ENCODE measurements around the gene TENM3.

The TENM3 gene

DNA sequence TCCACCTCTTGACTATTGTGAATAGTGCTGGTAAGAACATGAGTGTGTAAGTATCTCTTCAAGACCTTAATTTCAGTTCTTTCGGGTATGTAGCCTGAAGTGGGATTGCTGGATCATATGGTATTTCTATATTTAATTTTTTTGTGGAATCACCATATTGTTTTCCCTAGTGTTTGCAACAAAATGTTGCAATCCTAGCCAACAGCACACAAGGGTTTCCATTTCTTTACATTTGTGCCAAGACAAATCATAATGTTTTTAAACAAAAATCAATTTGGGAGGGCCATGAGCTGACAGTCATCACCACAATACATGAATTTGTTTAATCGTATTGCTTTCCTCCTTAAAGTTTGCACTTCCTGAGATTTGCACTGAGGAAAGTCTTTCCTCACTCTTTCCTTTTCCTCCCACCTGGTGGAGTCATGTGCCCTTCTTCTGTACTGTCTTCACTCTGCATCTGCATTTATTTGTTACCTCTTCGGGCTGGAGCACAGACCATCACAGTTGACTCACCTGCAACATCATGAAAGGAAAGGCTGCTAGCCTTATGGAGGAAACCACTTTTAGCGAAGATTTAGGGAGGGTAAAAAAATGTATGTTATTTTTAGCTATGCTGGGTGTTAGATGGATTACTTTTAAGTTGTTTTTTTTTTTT lies 404.6 kb downstream of the TENM3 start:
- DNase-seq, result no peak

DNA sequence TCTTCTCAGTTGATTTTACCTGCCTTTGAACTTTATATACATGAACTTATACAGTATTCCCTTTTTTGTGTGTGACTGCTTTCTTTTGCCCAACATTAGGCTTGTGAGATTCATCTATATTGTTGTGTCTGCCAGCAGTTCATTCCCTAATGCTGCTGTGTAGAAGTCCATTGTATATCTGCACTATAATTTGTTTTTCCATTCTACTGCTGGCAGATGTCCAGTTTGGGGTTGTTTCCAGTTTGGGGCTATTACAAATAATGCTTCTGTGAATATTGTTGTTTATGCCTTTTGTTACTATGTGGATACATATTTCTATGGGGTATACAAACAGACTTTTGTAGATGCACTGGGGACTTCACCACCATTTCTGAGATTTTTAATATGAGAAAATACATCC lies 405.6 kb downstream of the TENM3 start:
- no peak for DNase-seq

DNA sequence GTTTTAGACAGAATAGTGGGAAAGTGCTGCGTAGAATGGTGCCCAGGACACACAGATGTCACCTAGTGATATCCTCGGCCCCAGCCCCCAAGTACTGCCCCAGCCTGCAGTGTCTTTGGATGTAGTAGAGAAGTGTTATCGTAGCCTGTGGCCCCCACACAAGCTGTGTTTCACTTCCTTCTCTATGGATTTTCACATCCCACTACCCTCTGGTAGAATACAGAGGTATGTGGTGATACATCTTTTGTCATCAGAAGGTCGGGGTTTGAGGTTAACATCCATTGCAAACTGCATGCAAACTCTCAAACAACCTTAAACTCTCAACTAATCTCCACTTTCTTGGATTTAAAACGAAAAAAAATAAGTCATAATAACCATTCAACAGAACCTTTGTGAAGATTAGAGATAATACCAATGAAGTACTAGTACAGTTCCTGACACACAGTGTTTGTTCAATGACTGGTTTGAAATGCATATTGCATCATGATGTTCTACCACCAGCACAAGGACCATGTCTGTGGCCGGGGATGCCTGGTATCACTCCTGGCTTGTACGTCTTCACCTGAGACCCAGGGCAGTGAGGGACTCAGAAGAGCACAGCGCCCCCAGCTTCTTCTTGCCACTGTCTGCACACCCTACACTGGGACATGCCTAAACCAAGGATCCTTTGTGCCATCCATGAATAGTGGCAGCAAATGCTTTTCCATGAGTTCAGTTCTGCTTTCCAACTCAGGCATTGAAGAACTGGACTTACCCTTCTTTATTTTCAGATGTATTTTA lies 406.7 kb downstream of the TENM3 start:
- DNase-seq, result no peak

DNA sequence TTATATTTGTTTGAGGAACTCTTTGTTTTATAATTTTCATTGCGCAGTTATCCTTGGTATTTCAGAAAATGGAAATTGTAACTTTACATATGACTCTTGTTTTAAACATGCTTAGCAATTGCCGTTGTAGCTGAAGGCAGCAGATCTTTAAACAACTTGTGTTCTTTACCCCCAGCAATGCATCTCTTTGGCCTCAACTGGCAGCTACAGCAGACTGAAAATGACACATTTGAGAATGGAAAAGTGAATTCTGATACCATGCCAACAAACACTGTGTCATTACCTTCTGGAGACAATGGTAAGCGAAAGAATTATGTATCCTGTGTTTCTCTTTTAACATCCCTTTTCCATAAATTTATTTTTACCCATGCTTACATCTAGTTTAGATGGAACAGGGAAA lies 410.4 kb downstream of the TENM3 start:
- no peak for DNase-seq

DNA sequence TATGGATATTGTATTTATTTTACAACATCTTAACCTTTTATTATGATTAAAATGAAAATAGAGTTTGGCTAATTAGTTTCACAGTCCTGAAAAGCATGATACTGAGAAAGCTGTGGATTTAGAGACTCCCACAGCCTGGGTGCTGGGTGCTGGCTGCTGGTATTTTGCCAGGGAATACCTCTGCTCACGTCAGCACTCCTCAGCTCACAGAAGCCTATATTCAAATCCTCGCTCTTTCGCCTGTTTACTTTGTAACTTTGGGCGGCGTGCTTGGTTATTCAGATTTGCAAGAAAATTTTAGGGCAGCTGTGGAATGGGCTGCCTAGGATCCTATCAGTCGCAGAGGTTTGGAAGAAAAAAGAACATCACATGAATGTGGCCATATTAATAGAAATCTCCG lies 412.1 kb downstream of the TENM3 start:
- no peak for DNase-seq

DNA sequence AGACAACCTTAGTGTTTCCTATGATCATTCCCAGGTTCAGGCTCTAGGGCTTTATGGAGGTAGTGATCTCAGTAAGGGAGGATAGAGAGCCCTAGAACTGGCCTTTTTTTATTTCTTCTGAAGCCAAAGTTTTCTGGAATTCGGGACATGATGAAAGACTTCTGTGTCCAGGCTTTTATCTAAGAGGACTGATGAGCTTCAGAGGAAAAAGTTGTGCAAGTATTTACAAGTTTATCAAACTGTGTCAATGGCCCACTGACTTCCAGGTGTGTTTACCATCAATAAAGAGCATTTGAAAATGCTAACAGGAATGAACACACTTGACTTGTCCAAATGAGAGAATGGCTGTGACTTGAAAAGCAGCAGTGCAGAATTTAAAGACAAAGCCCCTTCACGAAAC lies 419.3 kb downstream of the TENM3 start:
- DNase-seq, result no peak

DNA sequence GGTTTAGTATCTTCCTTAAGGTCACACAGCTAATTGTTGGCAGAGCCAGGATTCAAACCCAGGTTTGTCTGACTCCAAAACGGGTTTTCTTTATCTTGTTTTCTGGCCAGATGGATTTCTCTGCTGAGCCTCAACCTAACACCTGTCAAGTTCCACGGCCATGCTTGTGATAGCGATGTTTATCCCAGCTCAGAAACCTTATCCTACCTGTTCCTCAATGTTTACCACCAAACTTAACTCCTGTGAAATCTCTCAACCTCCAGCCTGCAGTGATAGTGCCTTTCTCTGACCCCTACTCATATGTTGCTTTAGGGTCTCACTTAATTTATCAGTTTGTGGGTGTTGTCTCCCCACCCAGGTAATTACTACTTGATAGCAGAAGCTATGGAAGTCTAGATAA lies 428.0 kb downstream of the TENM3 start:
- no peak for DNase-seq

DNA sequence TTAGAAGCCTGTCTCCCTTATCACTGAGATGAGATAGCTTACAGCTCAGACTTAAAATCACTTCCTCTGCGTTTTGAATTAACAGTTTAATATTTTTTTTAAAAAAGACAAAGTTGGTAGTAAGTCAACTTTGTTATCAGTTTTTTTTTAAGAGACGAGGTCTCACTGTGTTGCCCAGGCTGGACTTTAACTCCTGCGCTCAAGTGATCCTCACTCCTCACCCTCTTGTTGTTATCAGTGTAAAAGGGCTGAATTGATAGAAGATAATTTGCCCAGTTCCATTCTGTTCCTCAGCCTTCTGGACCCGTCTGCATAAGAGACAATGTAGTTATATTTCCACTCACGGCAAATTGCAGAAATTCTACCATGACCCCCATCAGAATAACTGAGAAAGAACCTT lies 428.5 kb downstream of the TENM3 start:
- DNase-seq, result no peak

DNA sequence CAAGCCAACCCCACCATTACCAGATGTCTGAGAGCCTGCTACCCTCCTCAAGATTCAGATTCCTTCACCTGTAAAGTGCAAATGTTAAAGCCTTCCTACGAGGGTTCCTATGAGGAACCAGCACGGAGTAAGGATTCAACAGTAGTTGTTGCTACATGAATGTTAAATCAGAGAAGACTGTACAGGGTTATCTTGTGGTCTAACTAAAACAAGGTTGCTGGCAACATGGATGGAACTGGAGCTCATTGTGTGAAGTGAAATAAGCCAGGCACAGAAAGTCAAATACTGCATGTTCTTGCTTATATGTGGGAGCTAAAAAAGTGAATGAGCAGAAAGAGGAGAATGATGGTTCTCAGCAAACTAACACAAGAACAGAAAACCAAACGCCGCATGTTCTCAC lies 435.4 kb downstream of the TENM3 start:
- no peak for DNase-seq

DNA sequence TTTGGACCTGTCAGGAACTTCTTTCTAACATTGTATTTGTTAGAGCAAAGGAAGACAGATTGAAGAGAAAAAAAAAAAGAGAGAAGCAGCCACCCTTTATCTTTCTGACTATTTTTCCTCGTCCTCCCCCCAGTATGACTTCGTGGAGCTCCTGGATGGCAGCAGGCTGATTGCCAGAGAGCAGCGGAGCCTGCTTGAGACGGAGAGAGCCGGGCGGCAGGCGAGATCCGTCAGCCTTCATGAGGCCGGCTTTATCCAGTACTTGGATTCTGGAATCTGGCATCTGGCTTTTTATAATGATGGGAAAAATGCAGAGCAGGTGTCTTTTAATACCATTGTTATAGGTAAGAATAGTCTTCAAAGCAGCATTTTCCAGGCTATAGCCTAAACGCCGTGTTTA lies 436.3 kb downstream of the TENM3 start:
- DNase-seq, result no peak

DNA sequence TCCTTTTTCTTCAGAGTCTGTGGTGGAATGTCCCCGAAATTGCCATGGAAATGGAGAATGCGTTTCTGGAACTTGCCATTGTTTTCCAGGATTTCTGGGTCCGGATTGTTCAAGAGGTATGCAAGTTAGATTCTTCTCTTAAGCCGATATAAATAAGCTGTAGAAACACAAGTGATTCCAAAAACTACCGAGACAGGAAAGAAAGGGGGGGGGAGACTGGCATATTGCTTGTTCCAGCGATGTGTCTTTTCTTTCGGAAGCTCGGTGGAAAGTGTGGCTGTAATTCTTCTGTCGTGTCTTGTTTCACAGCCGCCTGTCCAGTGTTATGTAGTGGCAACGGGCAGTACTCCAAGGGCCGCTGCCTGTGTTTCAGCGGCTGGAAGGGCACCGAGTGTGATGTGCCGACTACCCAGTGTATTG lies 437.0 kb downstream of the TENM3 start:
- DNase-seq, result no peak

DNA sequence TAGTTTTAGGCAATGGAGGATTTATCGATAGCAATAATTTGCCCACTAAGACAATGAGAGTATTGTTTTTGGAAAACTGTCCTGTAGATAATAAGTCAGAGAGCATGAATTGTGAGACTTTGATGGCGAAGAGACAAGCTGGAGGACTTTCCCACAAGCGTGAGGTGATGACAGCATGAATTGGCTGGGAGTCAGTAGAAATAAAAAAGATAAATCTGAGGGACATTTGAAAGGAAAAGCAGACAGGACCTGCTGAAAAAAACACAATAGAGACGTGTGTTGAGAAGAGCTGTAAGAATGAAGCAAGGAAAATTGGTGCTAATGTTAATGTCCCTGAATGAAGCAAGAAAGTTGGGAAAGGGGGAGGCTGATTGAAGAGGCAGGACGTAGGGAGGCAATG lies 440.5 kb downstream of the TENM3 start:
- no peak for DNase-seq

DNA sequence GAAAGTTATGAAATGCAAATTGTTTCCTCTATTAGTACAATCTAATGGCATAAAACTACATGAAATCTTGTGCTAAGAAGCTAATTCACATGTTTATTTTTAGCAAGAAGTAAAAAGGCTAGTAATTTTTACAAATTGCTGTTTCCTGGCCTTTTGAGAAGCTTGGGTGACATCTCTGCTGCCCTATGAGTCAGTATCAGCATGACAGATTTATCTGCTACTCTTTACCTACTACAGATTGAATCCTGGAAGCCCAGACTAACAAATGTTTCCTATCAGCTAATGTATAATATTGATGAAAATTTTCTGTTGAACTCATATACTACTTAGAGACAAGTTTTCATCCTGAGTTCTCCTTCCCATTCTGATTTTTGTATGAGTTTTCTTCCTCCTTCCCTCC lies 441.6 kb downstream of the TENM3 start:
- DNase-seq, result no peak

DNA sequence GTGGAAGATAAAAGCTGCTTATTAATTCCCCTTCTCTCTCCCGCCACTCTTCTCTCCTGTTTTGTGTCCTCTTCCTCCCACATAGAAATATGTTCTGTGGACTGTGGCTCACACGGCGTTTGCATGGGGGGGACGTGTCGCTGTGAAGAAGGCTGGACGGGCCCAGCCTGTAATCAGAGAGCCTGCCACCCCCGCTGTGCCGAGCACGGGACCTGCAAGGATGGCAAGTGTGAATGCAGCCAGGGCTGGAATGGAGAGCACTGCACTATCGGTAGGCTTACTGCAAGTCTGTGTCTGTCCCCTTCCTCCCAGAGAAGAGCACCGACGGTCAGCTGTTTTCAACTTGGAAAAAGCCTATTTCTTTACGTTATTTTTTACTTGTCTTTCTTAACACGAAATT lies 444.9 kb downstream of the TENM3 start:
- no peak for DNase-seq

DNA sequence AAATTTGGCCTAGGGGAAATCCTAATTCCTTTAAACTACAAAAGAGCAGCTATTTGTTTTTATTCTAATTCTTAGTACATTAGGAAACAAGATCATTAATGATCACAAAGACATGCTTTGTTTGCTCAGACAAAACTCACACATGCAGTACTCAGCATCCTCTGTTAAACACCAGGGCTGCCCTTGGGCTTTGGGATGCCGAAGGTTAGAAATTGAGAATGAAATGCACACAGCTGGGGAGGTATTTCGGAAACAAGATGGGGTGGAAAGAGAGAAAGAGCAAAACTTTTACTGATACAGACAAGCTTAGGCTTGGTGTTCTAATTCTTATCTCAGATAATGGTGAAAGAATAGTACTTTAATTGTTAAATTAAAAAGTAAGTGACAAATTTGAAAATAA lies 451.3 kb downstream of the TENM3 start:
- DNase-seq, result no peak

DNA sequence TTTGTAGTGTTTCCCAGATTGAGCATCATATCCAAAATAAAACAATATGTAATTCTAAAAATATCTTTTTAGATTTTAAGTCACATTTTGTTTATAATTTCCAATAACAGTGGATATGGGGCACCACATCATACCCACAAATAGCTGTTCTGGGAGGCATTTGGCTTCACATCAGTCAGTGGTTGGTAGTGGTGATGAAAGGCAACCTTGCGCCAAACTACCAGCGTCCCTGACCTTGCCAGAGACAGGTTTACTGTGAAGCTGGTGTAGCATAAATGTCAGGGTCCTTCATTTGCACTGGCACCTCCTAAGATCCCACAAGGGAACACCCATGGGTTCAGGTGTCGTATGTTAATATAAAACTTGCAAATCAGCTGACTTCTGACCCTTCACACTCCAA lies 451.8 kb downstream of the TENM3 start:
- DNase-seq, result no peak

DNA sequence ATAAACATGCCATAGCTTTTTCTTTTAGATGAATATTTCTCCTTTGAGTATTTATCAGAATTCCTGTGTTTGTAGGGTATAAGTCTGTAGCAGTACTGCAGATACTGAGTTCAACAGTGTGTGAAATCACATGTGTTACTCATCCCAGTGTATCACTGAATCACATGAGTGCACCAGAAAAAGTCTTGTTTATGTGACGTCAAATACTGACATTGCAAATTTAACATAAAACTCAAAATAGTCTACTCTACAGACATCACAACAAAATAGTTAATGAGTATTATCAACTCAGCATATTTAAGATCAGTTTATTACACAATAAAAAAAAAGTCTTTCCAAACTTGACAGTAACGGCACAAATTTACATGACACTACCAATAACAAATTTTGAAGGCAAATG lies 452.6 kb downstream of the TENM3 start:
- DNase-seq, result no peak

DNA sequence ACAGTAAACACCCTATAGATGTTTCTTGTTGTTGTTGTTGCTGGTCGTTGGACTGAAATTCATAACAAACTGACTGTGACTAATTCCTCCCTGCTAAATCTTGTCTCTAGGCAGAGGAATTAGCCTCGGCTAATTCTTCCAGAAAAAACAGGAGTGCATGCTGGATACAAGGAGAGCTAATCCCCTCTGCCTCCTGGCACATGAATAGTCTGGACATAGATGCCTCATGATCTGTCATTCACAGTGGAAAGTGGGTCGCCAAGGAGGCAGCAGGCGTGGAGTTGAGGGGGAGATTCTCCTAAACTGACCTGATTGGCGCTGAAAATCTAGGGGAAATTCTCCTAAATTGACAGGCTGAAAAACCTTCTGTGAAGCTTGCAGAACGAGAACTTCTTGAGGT lies 453.9 kb downstream of the TENM3 start:
- no peak for DNase-seq

DNA sequence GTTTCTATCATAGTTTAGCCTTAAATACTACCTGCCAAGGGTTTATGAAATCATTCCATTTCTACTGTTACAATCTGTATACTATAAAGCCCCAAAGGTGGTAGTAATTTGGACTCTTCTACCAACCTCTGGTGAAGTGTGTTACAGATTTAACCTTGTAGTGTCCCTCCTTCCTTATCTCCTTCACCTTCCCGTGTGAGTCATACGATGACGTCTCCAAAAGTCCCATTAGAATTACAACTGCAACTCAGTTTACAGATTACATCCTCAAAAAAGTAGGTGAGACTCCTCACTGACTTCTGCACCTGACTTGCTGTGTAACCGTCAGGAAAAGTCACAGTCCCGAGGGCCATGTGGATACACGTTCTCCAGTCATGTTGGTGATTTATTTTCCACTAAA lies 455.0 kb downstream of the TENM3 start:
- DNase-seq, result no peak

DNA sequence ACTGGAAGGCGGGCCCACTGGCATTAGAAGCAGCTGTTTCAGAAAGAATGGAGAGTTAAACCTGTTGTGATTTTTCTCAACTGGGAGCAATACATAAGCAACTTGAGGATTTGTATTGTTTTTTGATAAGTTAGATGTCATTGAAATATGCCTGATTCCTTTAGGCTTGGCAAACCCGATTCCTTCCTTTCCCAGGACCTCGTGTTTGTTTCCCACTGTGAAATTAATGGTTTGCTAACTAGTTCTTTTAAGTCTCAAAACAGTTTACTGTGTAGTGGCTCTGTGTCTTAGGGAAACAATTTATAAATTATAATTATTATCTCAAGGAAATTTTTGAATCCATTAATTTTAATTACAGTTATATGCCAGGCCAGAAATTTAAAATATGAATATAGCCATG lies 456.0 kb downstream of the TENM3 start:
- no peak for DNase-seq

DNA sequence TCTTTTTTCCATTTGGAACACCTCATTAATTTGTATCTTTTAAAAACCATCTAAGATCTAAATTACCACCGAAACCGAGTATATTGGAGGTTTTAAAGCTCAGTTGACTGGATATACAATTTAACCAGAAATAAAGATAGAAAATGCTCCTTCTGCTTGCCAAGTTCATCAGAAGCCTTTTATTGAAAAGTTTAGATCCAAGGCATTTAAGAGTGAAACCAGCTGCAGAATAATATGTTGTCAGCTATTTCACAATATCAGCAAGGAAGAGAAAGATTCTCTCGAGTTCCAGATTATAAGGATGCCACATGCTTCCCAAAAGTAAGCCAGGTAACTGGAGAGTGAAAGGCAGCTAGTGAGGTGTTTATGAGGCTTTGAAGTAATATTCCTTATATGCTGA lies 456.6 kb downstream of the TENM3 start:
- DNase-seq, result no peak

DNA sequence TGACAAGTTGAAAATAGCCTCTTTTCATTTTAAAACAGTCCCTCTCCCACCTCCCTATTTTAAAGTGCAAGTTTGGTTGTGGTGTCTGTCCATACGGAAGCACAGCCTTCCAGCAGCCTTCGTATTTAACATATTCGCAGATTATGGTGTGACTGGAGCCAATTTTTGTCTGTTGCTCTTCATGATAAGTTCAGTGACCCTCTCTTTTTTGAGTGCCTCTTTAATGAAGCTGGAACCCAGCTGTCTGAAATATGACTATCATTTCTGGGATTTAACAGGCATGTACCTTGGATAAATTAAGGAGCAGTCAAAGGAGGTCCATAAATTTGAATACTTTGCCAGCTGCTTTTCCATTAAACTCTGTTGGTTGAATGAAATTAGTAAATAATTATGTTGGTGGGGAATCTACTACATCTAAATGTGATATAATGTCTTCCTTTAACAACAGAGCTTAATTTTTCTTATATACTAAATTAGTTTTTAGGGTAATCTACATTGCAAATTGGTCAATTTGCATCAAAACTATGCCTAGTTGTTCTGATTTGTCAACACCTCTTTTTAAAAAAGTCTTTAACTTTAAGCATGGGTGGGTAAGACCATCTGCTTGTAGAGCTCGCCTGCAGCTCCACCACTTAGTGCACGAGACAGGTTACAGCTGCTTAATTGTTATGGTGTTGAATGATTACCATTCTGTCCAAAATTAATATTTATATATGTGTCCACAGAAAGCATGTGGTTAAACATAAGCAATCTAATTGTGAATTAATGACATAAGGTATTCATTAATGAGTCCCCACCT lies 457.4 kb downstream of the TENM3 start:
- no peak for DNase-seq

DNA sequence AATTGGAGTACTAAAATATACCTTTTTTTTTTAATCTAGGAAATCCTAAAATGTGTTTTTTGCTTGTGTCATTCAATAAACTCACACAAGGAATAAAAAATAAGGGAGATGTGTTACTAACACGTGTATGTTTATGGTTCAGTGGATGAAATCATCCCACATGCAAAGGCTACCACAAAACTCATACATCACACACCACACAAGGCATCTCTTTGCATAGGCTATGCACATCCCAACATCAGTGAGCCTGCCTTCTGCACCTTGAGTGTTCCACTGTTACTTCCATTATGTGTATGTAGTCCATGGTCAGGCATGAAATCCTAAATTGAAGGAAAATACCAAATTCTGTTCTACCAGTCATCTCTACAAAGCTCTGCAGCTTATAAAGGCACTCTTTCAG lies 460.9 kb downstream of the TENM3 start:
- no peak for DNase-seq

DNA sequence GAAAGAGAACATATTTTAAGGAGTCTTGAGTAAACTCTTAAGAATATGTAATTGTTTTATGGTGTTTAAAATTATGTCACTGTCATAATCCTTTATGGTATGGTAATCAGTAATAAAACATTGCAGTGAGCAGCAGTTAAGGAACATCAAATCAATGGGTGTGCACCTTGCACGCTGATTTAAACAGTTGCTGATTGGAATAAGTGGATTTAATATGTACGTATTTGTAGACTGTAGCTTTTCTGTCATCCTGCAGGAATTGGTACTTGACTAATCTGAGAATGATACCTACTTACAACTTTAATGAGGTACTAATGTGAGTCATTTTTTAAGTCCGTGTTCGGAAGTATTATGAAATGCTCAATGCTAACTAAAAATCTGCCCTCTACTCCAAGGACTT lies 461.7 kb downstream of the TENM3 start:
- no peak for DNase-seq

Measured in SHP77 treated with DMSO at 0.1 percent for 48 hours (cell line).